VCaP (cell line): ENCODE results near the gene RAE1.

Experiments
- H3K27ac ChIP-seq: fragments of 450-650 bp; 2 replicates; pipeline ENCODE4 v1.5.1; 2017
- CTCF ChIP-seq: fragments of 450-650 bp; conservative IDR thresholded peaks from 2 replicates; pipeline ENCODE4 v1.5.1; 2017; ENCODE audit warnings: mild to moderate bottlenecking, moderate library complexity

RAE1 gene

GRCh38 chr20:57382516-57382915 is 31.5 kb downstream of the RAE1 start:
- TF ChIP-seq CTCF, result no peak
- H3K27ac ChIP-seq, result no peak overlapping the region

- no peak for TF ChIP-seq CTCF
- H3K27ac ChIP-seq, result no peak overlapping the region
Measured at GRCh38 chr20:57383447-57384347, 32.6 kb downstream of the RAE1 start.

- TF ChIP-seq CTCF, result no peak
- no peak overlapping the region for H3K27ac ChIP-seq
Measured at GRCh38 chr20:57384486-57384885, 33.4 kb downstream of the RAE1 start.

GRCh38 chr20:57384953-57385761 is 34.1 kb downstream of the RAE1 start:
- TF ChIP-seq CTCF, result no peak
- H3K27ac ChIP-seq, result no peak overlapping the region

GRCh38 chr20:57385940-57386339 is 34.9 kb downstream of the RAE1 start:
- H3K27ac ChIP-seq, result no peak overlapping the region
- TF ChIP-seq CTCF, result no peak

GRCh38 chr20:57386762-57387161 is 35.7 kb downstream of the RAE1 start:
- no peak overlapping the region for H3K27ac ChIP-seq

More at GRCh38 chr20:57386762-57387161, 35.7 kb downstream of the RAE1 start:
- no peak for TF ChIP-seq CTCF
